Stomach (tissue), 9 donors: ENCODE results near the gene CSF2. TPM values are rescaled to one million over a fixed set of nuclear protein-coding genes. Genes with fewer than 3 reads are reported as not detected.
"Not testable (repeated sequence)": the region's sequence is repeated elsewhere in the genome, so short reads cannot be mapped to it uniquely, and the experiment has no call there.

Source experiments
- DNase-seq, 2 donors: peaks; one replicate each; pipeline versions ENCODE4 v3.0.0 to v3.0.0-alpha.2; 2013 to 2019
- H3K27ac ChIP-seq, 5 donors: fragments of 200-600 bp in 4 of 5; sonication (generic) in 4 of 5; one replicate each; pipeline ENCODE4 v1.5.1; 2013 to 2019; ENCODE audit warnings: mild to moderate bottlenecking in 1 of 5, moderate library complexity in 1 of 5
- H3K27me3 ChIP-seq, 3 donors: fragments of 200-600 bp; sonication (generic); one replicate each; pipeline ENCODE4 v1.5.1; 2017 to 2019; ENCODE audit warnings: mixed run types in 1 of 3
- H3K36me3 ChIP-seq, 4 donors: fragments of 200-600 bp; sonication (generic); 1 replicate in 3 of 4; 2 replicates in 1 of 4; pipeline ENCODE4 v1.5.1; 2016 to 2019
- H3K4me1 ChIP-seq, 4 donors: fragments of 200-600 bp; sonication (generic); one replicate each; pipeline ENCODE4 v1.5.1; 2016 to 2019
- H3K4me3 ChIP-seq, 4 donors: fragments of 200-600 bp; sonication (generic) in 3 of 4; one replicate each; pipeline ENCODE4 v1.5.1; 2016 to 2019; ENCODE audit warnings: mild to moderate bottlenecking in 1 of 4
- H3K9me3 ChIP-seq, 4 donors: fragments of 200-600 bp; sonication (generic); one replicate each; pipeline ENCODE4 v1.5.1; 2016 to 2019
- EP300 ChIP-seq: sonication (generic); formaldehyde crosslinking; IDR thresholded peaks from one replicate; pipeline ENCODE4 v1.6.1; 2017; ENCODE audit warnings: antibody characterized with exemption
- POLR2A ChIP-seq, 4 donors: fragments of 450-650 bp; IDR thresholded peaks; one replicate each; pipeline ENCODE4 v1.6.1; 2016; ENCODE audit warnings: antibody characterized with exemption in 4 of 4, control low read depth in 2 of 4, mild to moderate bottlenecking in 1 of 4, moderate library complexity in 1 of 4
- POLR2AphosphoS5 ChIP-seq, 3 donors: sonication (generic); formaldehyde crosslinking; IDR thresholded peaks; one replicate each; pipeline ENCODE4 v1.6.1; 2016; ENCODE audit warnings: antibody characterized with exemption in 3 of 3
- WGBS, 5 donors: extraction: QIAGEN DNeasy Blood & Tissue Kit in 3 of 5; methylation state at CpG; one replicate each; pipeline versions ENCODE4 v1.1.5 to v1.1.7; 2013 to 2018; 5-methylcytosine and 5-hydroxymethylcytosine counted together
- intact Hi-C: fragments of 100-400 bp; cut with DNase I; formaldehyde crosslinking; loops from one replicate; pipeline ENCODE4 v1.15.1; 2023; ENCODE audit warnings: low total_unique reads
- polyA plus RNA-seq, 3 donors: library from polyadenylated mRNA; stranded (reverse); fragments of 200-250 nt; gene quantifications; one replicate each; pipeline ENCODE4 v1.2.3, GENCODE V29; 2013
- total RNA-seq, 5 donors: library from RNA; depleted of rRNA; stranded (reverse); fragments of >200 nt; gene quantifications; one replicate each; pipeline versions ENCODE4 v1.1.0 to v1.2.3, GENCODE V29; 2014 to 2016
- TF ChIP-seq, protein P1 (sequence below), 7 experiments: fragments of 450-650 bp in 4 of 7; fragments of 200-600 bp in 3 of 7; sonication (generic) in 3 of 7; IDR thresholded peaks; one replicate each; pipeline ENCODE4 v1.5.1; 2016 to 2019; ENCODE audit warnings: antibody characterized with exemption in 7 of 7, control low read depth in 2 of 7, mild to moderate bottlenecking in 1 of 7
- donor health status: healthy with polysubstance abuse.
- donor health status: Bipolar disorder and iron deficiency.
- donor health status: healthy.

Gene CSF2
- total and polyA plus RNA-seq, 8 donors = not detected

DNA sequence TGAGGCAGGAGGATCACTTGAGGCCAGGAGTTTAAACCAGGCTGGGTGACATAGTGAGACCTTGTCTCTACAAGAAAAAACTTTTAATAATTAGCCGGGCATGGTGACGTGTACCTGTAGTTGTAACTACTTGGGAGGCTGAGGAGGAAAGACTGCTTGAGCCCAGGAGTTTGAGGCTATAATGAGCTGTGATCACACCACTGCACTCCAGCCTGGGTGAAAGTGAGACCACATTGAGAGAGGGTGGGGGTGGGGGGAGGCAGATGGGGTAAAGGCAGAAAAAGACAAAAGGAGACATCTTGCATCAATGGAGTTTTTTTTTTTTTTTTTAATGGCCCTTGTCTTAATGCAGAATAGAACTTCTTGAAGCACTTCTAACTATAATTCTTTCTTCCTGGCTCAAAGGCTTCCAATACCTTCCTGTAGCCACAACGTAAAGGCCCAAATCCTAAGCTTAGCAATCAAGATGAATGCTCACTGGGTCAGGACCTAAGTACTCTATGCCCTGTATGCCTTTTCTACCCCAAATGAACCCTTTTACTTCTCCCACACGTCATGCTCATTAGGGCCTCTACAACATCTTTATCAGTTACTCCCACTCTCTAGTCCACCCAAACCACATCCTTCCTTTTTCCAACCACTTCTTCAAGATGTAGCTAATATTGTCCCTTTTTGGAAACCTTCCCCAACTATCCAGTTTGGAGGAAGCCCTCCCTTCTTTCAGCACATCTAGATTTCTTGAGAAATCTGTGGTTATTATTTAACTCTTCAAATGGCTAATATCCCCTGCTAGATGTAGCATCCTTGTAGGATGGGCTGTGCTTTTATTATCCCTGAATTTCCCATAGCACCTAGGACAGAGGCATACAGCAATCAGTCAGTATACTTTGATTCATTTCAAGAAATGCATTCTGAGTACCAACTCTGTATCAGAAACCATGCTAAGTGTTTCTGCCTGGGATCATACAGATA, 40.8 kb downstream of the CSF2 start:
- no peak for DNase-seq
- intact Hi-C loops = no loop called here
- Histone ChIP-seq H3K27me3 (peaks cover 0 to 11% (median 0%) of the 10 kb centered on the region in 3 donors), H3K4me1 (no peaks in the 10 kb centered on the region), H3K27ac (no peak overlapping the region), H3K36me3 (no peaks in the 10 kb centered on the region), H3K9me3 (peaks cover 0 to 7% (median 3%) of the 10 kb centered on the region in 4 donors), H3K4me3 (no peak overlapping the region)
- 56 to 84% (median 81%) methylated on average over 4 of the region's 4 CpGs for WGBS, 5 donors
- TF ChIP-seq, protein P1, sequence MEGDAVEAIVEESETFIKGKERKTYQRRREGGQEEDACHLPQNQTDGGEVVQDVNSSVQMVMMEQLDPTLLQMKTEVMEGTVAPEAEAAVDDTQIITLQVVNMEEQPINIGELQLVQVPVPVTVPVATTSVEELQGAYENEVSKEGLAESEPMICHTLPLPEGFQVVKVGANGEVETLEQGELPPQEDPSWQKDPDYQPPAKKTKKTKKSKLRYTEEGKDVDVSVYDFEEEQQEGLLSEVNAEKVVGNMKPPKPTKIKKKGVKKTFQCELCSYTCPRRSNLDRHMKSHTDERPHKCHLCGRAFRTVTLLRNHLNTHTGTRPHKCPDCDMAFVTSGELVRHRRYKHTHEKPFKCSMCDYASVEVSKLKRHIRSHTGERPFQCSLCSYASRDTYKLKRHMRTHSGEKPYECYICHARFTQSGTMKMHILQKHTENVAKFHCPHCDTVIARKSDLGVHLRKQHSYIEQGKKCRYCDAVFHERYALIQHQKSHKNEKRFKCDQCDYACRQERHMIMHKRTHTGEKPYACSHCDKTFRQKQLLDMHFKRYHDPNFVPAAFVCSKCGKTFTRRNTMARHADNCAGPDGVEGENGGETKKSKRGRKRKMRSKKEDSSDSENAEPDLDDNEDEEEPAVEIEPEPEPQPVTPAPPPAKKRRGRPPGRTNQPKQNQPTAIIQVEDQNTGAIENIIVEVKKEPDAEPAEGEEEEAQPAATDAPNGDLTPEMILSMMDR (IDR thresholded peaks at IDR 0.05) = no peak
- TF ChIP-seq POLR2A (IDR thresholded peaks at IDR 0.05) (no peak), EP300 (no peak), POLR2AphosphoS5 (IDR thresholded peaks at IDR 0.05) (no peak)

GRCh38 chr5:132115375-132115774, 41.8 kb downstream of the CSF2 start:
- H3K9me3 ChIP-seq = peaks cover 0 to 7% (median 3%) of the 10 kb centered on the region in 4 donors
- no peaks in the 10 kb centered on the region for H3K4me1 ChIP-seq
- H3K27me3 ChIP-seq = peaks cover 0 to 11% (median 0%) of the 10 kb centered on the region in 3 donors
- intact Hi-C loops = no loop called here
- no peak for TF ChIP-seq POLR2AphosphoS5 (IDR thresholded peaks at IDR 0.05)
- no peak for TF ChIP-seq EP300
- TF ChIP-seq POLR2A (IDR thresholded peaks at IDR 0.05) = no peak
- TF ChIP-seq, protein P1 (IDR thresholded peaks at IDR 0.05) = no peak
- no peak for DNase-seq
- H3K4me3 ChIP-seq = no peak overlapping the region
- no peak overlapping the region for H3K27ac ChIP-seq
- WGBS, 5 donors = 42 to 79% (median 60%) methylated on average over 1 of the region's 1 CpG
- H3K36me3 ChIP-seq = no peaks in the 10 kb centered on the region

GRCh38 chr5:132116072-132116471, 42.5 kb downstream of the CSF2 start:
- 81 to 100% (median 94%) methylated on average over 2 of the region's 2 CpGs for WGBS, 5 donors
- no peak for DNase-seq
- H3K27ac ChIP-seq = no peak overlapping the region
- intact Hi-C loops = no loop called here
- H3K27me3 ChIP-seq = peaks cover 0 to 11% (median 0%) of the 10 kb centered on the region in 3 donors
- peaks cover 0 to 7% (median 3%) of the 10 kb centered on the region in 4 donors for H3K9me3 ChIP-seq
- H3K4me1 ChIP-seq = no peaks in the 10 kb centered on the region
- no peaks in the 10 kb centered on the region for H3K36me3 ChIP-seq
- no peak overlapping the region for H3K4me3 ChIP-seq
- TF ChIP-seq POLR2AphosphoS5 (IDR thresholded peaks at IDR 0.05) (no peak), POLR2A (IDR thresholded peaks at IDR 0.05) (no peak), EP300 (no peak)
- TF ChIP-seq, protein P1 (IDR thresholded peaks at IDR 0.05) = no peak

GRCh38 chr5:132116909-132117489, 43.4 kb downstream of the CSF2 start:
- H3K4me3 ChIP-seq, H3K9me3 ChIP-seq, H3K36me3 ChIP-seq, H3K27ac ChIP-seq, intact Hi-C loops, H3K4me1 ChIP-seq: not testable (repeated sequence)
- peak in 1 of 2 donors; percentile 27 for DNase-seq
- WGBS, 5 donors = 31 to 49% (median 37%) methylated on average over 3 of the region's 3 CpGs; no CpG with 5 or more reads in 1 of the 5 donors
- peaks cover 0 to 11% (median 0%) of the 10 kb centered on the region in 3 donors for H3K27me3 ChIP-seq

- H3K9me3 ChIP-seq, H3K4me3 ChIP-seq, DNase-seq, intact Hi-C loops, H3K4me1 ChIP-seq, H3K27ac ChIP-seq, H3K36me3 ChIP-seq: not testable (repeated sequence)
- peaks cover 0 to 11% (median 0%) of the 10 kb centered on the region in 3 donors for H3K27me3 ChIP-seq
- WGBS, 5 donors = 73 to 79% (median 76%) methylated on average over 3 of the region's 3 CpGs
Measured at GRCh38 chr5:132120717-132121116, 47.1 kb downstream of the CSF2 start.

DNA sequence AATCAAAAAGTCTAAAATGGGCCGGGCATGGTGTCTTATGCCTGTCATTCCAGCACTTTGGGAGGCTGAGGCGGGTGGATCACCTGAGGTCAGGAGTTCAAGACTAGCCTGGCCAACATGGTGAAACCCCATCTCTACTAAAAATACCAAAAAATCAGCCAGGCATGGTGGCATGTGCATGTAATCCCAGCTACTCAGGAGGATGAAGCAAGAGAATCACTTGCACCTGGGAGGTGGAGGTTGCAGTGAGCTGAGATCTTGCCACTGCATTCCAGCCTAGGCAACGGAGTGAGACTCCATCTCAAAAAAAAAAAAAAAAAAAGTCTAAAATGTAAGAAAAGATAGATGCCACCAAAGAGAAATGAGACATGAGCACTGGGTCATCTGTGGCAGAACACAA, 49.4 kb downstream of the CSF2 start:
- H3K4me1 ChIP-seq, intact Hi-C loops, H3K27ac ChIP-seq, H3K4me3 ChIP-seq, H3K36me3 ChIP-seq, H3K27me3 ChIP-seq, DNase-seq: not testable (repeated sequence)
- peaks cover 0 to 18% (median 9%) of the 10 kb centered on the region in 4 donors for H3K9me3 ChIP-seq
- 78 to 94% (median 82%) methylated on average over 3 of the region's 3 CpGs for WGBS, 5 donors

GRCh38 chr5:132123578-132123977, 50.0 kb downstream of the CSF2 start:
- H3K4me3 ChIP-seq, H3K27me3 ChIP-seq, H3K4me1 ChIP-seq, intact Hi-C loops, H3K27ac ChIP-seq, H3K36me3 ChIP-seq, DNase-seq: not testable (repeated sequence)
- H3K9me3 ChIP-seq = peaks cover 0 to 24% (median 12%) of the 10 kb centered on the region in 4 donors
- 86 to 95% (median 93%) methylated on average over 4 of the region's 4 CpGs for WGBS, 5 donors
